ENCODE measurements around the gene GINS2.
A peak's percentile ranks its signal among the peaks of the same experiment; 100 is the strongest.

GINS2 gene

DNA sequence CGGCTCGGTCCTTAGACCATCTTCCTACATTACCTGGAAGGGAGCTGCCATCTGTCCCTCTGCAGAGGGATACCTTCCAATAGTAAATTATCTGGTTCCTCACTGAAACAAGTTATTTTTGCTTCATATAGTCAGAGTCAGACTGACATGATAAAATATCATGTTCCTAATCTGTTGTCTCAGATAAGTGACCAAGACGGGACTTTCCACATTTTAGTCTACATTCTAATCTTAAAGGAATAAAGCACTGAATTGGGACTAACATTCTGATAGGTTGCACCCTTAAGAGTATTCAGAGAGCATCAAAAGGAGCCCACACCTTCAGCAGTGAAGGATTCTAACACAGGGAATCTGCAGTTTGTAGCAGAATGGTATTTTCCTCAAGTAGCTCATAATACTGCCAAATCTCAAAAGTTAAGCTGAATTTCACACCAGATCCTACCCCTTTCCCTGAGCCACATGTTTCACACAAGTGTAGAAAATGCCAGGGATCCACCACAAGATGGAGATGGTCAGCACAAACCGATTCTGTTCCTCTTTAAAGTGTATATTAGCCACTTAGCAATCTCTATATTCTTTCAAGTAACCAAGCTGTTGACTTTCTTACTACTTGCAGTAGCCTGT lies 13.4 kb downstream of the GINS2 start:
- H3K9ac ChIP-seq: peak overlapping the region in 1 of 11 experiments; percentile 32; a peak in 1 of 22 replicates
- H3K4me1 ChIP-seq: peaks cover 6 to 14% (median 8%) of the 10 kb centered on the region in 10 experiments; a peak in 18 of 20 replicates
- H3K27me3 ChIP-seq: no peaks in the 10 kb centered on the region
- H3K36me3 ChIP-seq: peaks cover 73 to 100% (median 96%) of the 10 kb centered on the region in 11 experiments
- no peak for TF ChIP-seq Cebpa-rat (IDR thresholded peaks at IDR 0.05)
- H3K4me2 ChIP-seq: no peak overlapping the region
- no peaks in the 10 kb centered on the region for H3K9me3 ChIP-seq (replicated peaks in 1 of 11)
- H4K20me1 ChIP-seq: peaks cover 0 to 70% (median 30%) of the 10 kb centered on the region in 11 experiments; a peak in 14 of 22 replicates
- H3K4me3 ChIP-seq: no peak overlapping the region
- H3K27ac ChIP-seq: no peak overlapping the region

DNA sequence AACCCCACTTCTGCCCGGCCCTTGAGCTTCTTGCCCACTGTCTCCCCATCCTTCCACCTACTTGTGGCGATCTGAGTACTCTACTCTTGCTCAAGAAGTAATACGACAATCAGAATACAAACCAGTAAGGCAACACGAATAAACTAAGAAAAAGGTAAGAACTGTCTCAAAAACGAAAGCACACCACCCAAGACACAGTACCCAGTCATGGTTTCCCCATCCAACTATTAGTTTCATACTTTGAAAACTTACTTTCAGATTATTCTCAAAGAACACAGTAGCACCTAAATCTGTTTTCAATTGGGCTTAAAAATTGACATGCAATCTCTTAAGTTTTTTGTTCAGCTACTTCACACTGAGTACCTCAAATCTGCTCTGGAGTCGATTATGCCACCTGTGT lies 13.9 kb downstream of the GINS2 start:
- Histone ChIP-seq H3K27ac (no peak overlapping the region), H4K20me1 (peaks cover 0 to 65% (median 26%) of the 10 kb centered on the region in 11 experiments; a peak in 15 of 22 replicates), H3K9ac (0 out of 22 replicates have a peak overlapping the region, but pooled peaks of 2 of the 11 experiments have one; percentile 7 to 8), H3K4me1 (peaks cover under 1 to 9% (median 3%) of the 10 kb centered on the region in 10 experiments; a peak in 17 of 20 replicates), H3K36me3 (peaks cover 79 to 100% (median 96%) of the 10 kb centered on the region in 11 experiments), H3K4me3 (no peak overlapping the region), H3K27me3 (no peaks in the 10 kb centered on the region), H3K9me3 (replicated peaks in 1 of 11) (no peaks in the 10 kb centered on the region), H3K4me2 (no peak overlapping the region)
- TF ChIP-seq Cebpa-rat (IDR thresholded peaks at IDR 0.05): no peak

DNA sequence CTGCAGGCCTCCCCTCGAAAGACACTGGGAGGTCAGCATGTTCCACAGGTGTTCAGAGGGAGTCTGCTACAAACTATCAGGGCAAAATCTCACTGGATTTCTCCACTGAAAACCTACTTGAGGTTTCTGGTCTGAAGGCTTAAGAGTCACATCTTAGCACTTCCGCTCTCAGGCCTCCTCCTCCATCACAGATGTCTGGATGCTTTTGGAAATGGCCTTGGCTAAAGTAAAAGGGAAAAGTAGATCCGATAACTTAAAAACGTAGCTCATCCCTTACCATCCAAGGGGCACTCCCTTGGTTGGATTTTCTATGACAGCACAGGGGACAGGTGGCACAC lies 14.4 kb downstream of the GINS2 start:
- Histone ChIP-seq H4K20me1 (peaks cover 0 to 62% (median 27%) of the 10 kb centered on the region in 11 experiments; a peak in 16 of 22 replicates), H3K27ac (peak overlapping the region in 2 of 11 experiments; percentile 2; a peak in 2 of 22 replicates), H3K4me3 (no peak overlapping the region), H3K4me1 (peaks cover 0 to 6% (median 0%) of the 10 kb centered on the region in 10 experiments; a peak in 3 of 20 replicates), H3K36me3 (peaks cover 83 to 100% (median 97%) of the 10 kb centered on the region in 11 experiments), H3K4me2 (no peak overlapping the region), H3K9me3 (replicated peaks in 1 of 11) (no peaks in the 10 kb centered on the region), H3K9ac (peak overlapping the region in 3 of 11 experiments; percentile 7 to 28 (median 8); a peak in 3 of 22 replicates), H3K27me3 (no peaks in the 10 kb centered on the region)
- TF ChIP-seq Cebpa-rat (IDR thresholded peaks at IDR 0.05): no peak

DNA sequence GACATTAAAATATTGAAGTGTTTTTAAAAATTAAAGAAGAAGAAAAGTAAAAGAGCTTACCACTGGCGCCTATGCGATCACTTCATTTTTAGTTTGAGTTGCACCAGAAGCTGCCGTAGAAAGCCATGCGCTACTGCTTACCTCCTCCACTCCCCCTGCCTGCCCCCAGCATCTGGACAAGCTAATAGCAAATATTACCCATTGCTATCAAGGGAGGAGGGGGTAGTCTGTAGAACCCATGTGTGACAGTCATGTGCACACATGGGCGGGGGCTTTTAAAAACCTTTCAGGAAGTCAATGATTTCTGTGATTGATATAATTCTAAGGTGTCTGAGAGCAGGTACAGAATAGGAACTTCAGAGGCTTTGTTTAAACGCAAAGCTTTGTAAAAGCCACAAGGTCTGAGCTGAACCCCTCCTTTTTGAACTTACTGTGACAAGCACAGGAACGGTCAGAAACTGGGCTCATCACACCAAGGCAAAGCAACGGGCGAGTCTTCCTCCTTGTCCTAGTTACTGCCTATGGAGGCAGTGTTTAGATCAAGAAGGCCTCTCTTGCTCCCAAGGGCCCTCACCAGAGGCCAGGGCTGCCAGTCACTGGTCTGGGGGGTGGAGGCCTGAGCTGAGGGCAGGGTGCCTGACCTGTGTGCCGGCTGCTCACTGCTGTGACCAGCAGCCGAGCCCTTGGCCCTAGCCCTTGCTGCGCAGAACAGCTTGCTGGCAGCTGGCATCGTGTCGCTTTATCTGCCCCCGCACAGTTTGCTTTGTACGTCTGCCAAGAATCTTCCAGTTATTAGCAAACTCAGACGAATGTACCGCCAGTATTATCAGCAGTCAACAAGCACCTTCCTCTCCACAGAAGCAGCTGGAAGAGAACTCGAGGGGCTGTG lies 15.0 kb downstream of the GINS2 start:
- Histone ChIP-seq H3K9me3 (replicated peaks in 1 of 11) (no peaks in the 10 kb centered on the region), H3K27ac (peak overlapping the region in 2 of 11 experiments; percentile 2; a peak in 2 of 22 replicates), H4K20me1 (peaks cover 0 to 63% (median 30%) of the 10 kb centered on the region in 11 experiments; a peak in 16 of 22 replicates), H3K4me1 (peaks cover 0 to 6% (median 0%) of the 10 kb centered on the region in 10 experiments; a peak in 3 of 20 replicates), H3K4me3 (no peak overlapping the region), H3K36me3 (peaks cover 85 to 100% (median 98%) of the 10 kb centered on the region in 11 experiments), H3K9ac (peak overlapping the region in 4 of 11 experiments; percentile 8 to 28 (median 22); a peak in 5 of 22 replicates), H3K27me3 (no peaks in the 10 kb centered on the region), H3K4me2 (no peak overlapping the region)
- TF ChIP-seq Cebpa-rat (IDR thresholded peaks at IDR 0.05): no peak

DNA sequence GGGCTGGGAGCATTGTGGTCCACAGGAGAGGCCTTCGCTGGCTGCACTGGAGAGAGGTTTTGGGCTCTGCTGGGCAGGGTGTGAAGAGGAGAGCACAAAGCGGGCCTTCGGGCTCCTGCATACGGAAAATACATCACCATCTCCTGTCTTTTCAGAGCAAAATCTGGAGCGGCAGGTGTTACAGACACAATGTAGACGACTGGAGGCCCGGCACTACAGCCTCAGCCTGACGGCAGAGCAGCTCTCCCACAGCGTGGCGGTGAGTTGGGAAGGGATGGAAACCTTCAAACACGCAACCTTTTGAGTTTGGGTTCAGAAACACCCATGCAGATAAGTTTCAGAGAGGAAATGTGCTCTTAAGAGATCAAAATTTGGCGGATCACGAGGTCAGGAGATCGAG lies 17.9 kb downstream of the GINS2 start:
- Histone ChIP-seq H3K4me3 (no peak overlapping the region), H3K4me2 (no peak overlapping the region), H3K9me3 (replicated peaks in 1 of 11) (no peaks in the 10 kb centered on the region), H3K27ac (no peak overlapping the region), H4K20me1 (peaks cover 0 to 69% (median 40%) of the 10 kb centered on the region in 11 experiments; a peak in 16 of 22 replicates), H3K9ac (no peak overlapping the region), H3K4me1 (no peaks in the 10 kb centered on the region; a peak in 1 of 20 replicates), H3K36me3 (peaks cover 93 to 100% (median 98%) of the 10 kb centered on the region in 11 experiments), H3K27me3 (no peaks in the 10 kb centered on the region)
- TF ChIP-seq Cebpa-rat (IDR thresholded peaks at IDR 0.05): no peak

DNA sequence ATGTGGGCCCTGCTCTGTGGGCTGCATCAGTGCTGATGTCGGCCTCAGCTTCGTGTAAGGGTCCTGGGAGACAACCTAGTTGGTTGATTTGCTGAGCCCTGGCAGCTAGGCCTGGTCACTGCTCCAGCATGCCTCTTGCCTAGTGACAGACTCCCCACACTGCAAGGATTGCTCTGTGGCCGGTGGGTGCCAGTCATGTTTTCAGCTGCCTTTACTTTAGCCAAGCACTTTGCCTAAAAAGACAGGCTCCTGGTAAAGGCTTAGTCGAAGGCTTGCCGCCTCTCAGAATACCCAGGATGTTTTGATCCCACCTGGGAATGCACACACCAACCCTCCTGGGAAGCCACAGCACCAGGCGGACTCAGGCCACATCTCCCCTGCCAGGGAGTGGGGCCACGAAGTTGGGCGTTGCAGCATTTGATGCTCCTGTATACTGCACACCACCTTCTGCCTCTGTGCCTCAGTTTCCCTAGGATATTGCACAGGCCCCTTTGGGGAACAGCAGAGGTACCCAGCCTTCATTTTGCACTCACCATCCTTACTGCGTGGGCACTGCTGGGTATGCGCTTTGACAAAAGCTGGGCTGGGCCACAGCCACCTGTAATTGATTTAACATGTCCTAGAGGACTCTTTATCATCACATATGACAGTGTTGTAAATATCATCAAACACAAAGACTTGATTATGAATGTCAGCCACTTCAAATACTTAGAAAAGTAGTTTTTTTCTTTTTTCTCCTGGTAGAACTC lies 19.9 kb downstream of the GINS2 start:
- Histone ChIP-seq H3K27ac (no peak overlapping the region), H3K9ac (no peak overlapping the region), H4K20me1 (peaks cover 0 to 69% (median 41%) of the 10 kb centered on the region in 11 experiments; a peak in 16 of 22 replicates), H3K4me2 (no peak overlapping the region), H3K9me3 (replicated peaks in 1 of 11) (no peaks in the 10 kb centered on the region), H3K4me1 (no peaks in the 10 kb centered on the region; a peak in 1 of 20 replicates), H3K36me3 (peaks cover 97 to 100% (median 100%) of the 10 kb centered on the region in 11 experiments), H3K27me3 (no peaks in the 10 kb centered on the region), H3K4me3 (no peak overlapping the region)
- no peak for TF ChIP-seq Cebpa-rat (IDR thresholded peaks at IDR 0.05)

DNA sequence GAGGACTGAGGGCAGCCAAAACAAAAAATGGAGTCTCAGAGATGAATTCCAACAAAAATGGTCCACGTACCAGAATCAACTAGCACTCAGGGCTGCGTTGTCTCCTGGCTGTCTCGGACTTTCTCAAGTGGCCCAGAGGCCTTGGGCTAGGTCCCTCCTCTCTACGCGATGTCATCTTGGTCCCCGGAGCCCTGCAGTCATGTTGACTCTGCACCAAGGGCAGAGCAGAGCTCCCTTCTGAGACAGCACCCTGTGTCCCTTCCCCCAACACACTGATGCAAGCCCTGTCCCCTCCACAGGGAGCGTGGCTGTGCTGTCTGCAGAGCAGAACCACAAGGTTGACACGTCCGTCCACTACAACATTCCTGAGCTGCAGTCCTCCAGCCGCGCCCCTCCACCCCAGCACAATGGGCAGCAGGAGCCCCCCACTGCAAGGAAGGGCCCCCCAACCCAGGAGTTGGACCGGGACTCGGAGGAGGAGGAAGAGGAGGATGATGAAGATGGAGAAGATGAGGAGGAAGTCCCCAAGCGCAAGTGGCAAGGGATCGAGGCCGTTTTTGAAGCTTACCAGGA lies 20.8 kb downstream of the GINS2 start:
- no peak overlapping the region for H3K4me3 ChIP-seq
- no peak for TF ChIP-seq Cebpa-rat (IDR thresholded peaks at IDR 0.05)
- no peak overlapping the region for H3K4me2 ChIP-seq
- no peaks in the 10 kb centered on the region for H3K9me3 ChIP-seq (replicated peaks in 1 of 11)
- no peaks in the 10 kb centered on the region for H3K27me3 ChIP-seq
- H3K4me1 ChIP-seq: no peaks in the 10 kb centered on the region; a peak in 1 of 20 replicates
- H3K9ac ChIP-seq: no peak overlapping the region
- H3K27ac ChIP-seq: no peak overlapping the region
- H4K20me1 ChIP-seq: peaks cover 0 to 68% (median 45%) of the 10 kb centered on the region in 11 experiments; a peak in 17 of 22 replicates
- peaks cover 97 to 100% (median 100%) of the 10 kb centered on the region in 11 experiments for H3K36me3 ChIP-seq

DNA sequence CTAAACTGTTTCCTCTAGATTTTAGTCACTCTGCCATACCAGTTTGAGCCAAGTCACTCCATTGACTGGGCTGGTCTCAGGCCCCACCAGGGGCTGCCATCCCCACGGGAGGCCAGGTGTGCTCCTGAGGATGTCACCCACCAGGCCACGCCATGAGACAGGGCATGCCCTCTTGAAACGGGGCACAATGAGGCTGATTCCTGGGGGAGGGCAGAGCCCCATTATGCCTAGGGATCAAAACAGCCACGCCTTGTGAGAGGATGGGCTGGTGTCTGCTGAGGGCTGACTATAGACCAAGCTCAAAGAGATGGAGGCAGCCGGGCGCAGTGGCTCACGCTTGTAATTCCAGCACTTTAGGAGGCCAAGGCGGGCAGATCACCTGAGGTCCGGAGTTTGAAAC lies 21.5 kb downstream of the GINS2 start:
- H3K4me2 ChIP-seq: no peak overlapping the region
- H3K27me3 ChIP-seq: no peaks in the 10 kb centered on the region
- peaks cover 0 to 73% (median 51%) of the 10 kb centered on the region in 11 experiments; a peak in 17 of 22 replicates for H4K20me1 ChIP-seq
- no peaks in the 10 kb centered on the region; a peak in 1 of 20 replicates for H3K4me1 ChIP-seq
- no peak for TF ChIP-seq Cebpa-rat (IDR thresholded peaks at IDR 0.05)
- H3K4me3 ChIP-seq: no peak overlapping the region
- no peak overlapping the region for H3K9ac ChIP-seq
- no peak overlapping the region for H3K27ac ChIP-seq
- H3K36me3 ChIP-seq: peaks cover 97 to 100% (median 100%) of the 10 kb centered on the region in 11 experiments
- no peaks in the 10 kb centered on the region for H3K9me3 ChIP-seq (replicated peaks in 1 of 11)

Measured in BLaER1 treated with 17β-estradiol and CSF1 and Interleukin-3, amounts not matched to agents 10 nM and 100 nM (cell line).